Activated CD8-positive, alpha-beta memory T cell treated with anti-CD3 and anti-CD28 coated beads, Interleukin-2, amount 50 U/mL, for 24 hours (primary cell): Measurements from ENCODE around the gene SLC26A6.
A peak's percentile ranks its signal among the peaks of the same experiment; 100 is the strongest.

ENCODE experiments used
- DNase-seq: peaks from one replicate; pipeline ENCODE4 v3.0.0-alpha.2; 2020; ENCODE audit errors: extremely low read depth

The SLC26A6 gene

GRCh38 chr3:48635222-48636021 is at the start of gene SLC26A6:
Gene SLC26A6, minus strand, starts transcription at chr3:48635461. Its CDS starts 68 bp downstream, at chr3:48635393.
- peak; percentile 85 for DNase-seq

- no peak for DNase-seq
These were observed 49.4 kb upstream of the SLC26A6 start for GRCh38 chr3:48684480-48685143.

GRCh38 chr3:48684054-48684349 is 48.7 kb upstream of the SLC26A6 start:
- no peak for DNase-seq

- DNase-seq = no peak
These were observed 47.5 kb upstream of the SLC26A6 start for GRCh38 chr3:48682786-48683185.

- DNase-seq = no peak
These were observed 46.8 kb upstream of the SLC26A6 start for GRCh38 chr3:48681974-48682610.

- DNase-seq = no peak
These were observed 46.2 kb upstream of the SLC26A6 start for GRCh38 chr3:48681541-48681880.

GRCh38 chr3:48680811-48681540 is 45.7 kb upstream of the SLC26A6 start:
- DNase-seq = no peak

- no peak for DNase-seq
These were observed 44.4 kb upstream of the SLC26A6 start for GRCh38 chr3:48679411-48680391.

- DNase-seq = no peak
These were observed 43.5 kb upstream of the SLC26A6 start for GRCh38 chr3:48678566-48679380.

- no peak for DNase-seq
These were observed 42.8 kb upstream of the SLC26A6 start for GRCh38 chr3:48678056-48678455.

GRCh38 chr3:48674505-48674904 is 39.2 kb upstream of the SLC26A6 start:
- no peak for DNase-seq

- no peak for DNase-seq
These were observed 37.3 kb upstream of the SLC26A6 start for GRCh38 chr3:48672522-48672921.

GRCh38 chr3:48664929-48665328 is 29.7 kb upstream of the SLC26A6 start:
- no peak for DNase-seq

- DNase-seq = no peak
These were observed 29.0 kb upstream of the SLC26A6 start for GRCh38 chr3:48664313-48664644.

GRCh38 chr3:48663489-48664312 is 28.4 kb upstream of the SLC26A6 start:
- peak; percentile 76 for DNase-seq

GRCh38 chr3:48662753-48663488 is 27.7 kb upstream of the SLC26A6 start, which contains the start of gene CELSR3:
Gene CELSR3, minus strand, starts transcription at chr3:48662886. Its CDS starts 252 bp downstream, at chr3:48662634.
- peak; percentile 31 for DNase-seq

GRCh38 chr3:48662145-48662752 is 27.0 kb upstream of the SLC26A6 start:
- DNase-seq = no peak

GRCh38 chr3:48661501-48662144 is 26.4 kb upstream of the SLC26A6 start:
- peak; percentile 47 for DNase-seq
